SK-N-SH treated with all-trans-retinoic acid at 6 μM for 48 hours (cell line): Measurements from ENCODE around the gene YES1.

Experiments
- ATAC-seq: fragments of 200-7000 bp; cut with Tn5 transposase; 3 replicates; pipeline ENCODE4 v1.9.1; 2020; ENCODE audit warnings: mild to moderate bottlenecking, moderate library complexity
- ARNTL ChIP-seq: fragments of 450-650 bp; formaldehyde crosslinking; IDR thresholded peaks from 2 replicates; pipeline ENCODE4 v1.5.0; 2020; ENCODE audit warnings: low read depth, mild to moderate bottlenecking, moderate library complexity, borderline replicate concordance
- BACH2 ChIP-seq: fragments of 250-450 bp; sonication (Bioruptor Pico); IDR thresholded peaks from 2 replicates; pipeline ENCODE4 v1.9.0; 2021; ENCODE audit warnings: mild to moderate bottlenecking, borderline replicate concordance
- CSRNP3 ChIP-seq: fragments of 250-450 bp; sonication (Bioruptor Pico); IDR thresholded peaks from 2 replicates; pipeline ENCODE4 v1.5.1; 2021; ENCODE audit warnings: mild to moderate bottlenecking, moderate library complexity
- ESRRG ChIP-seq: fragments of 250-450 bp; sonication (Bioruptor Pico); IDR thresholded peaks from 2 replicates; pipeline ENCODE4 v1.6.1; 2021; ENCODE audit warnings: mild to moderate bottlenecking
- GLIS3 ChIP-seq: fragments of 250-450 bp; sonication (Bioruptor Pico); IDR thresholded peaks from 2 replicates; pipeline ENCODE4 v1.5.0; 2020; ENCODE audit warnings: mild to moderate bottlenecking, moderate library complexity
- ISL1 ChIP-seq: fragments of 250-450 bp; sonication (Bioruptor Pico); IDR thresholded peaks from 2 replicates; pipeline ENCODE4 v2.1.2; 2022; ENCODE audit warnings: mild to moderate bottlenecking, moderate library complexity
- OSR1 ChIP-seq: fragments of 250-450 bp; sonication (Bioruptor Pico); IDR thresholded peaks from 2 replicates; pipeline ENCODE4 v1.8.0; 2022; ENCODE audit warnings: moderate library complexity, mild to moderate bottlenecking, inconsistent platforms
- PATZ1 ChIP-seq: fragments of 250-450 bp; sonication (Bioruptor Pico); IDR thresholded peaks from 2 replicates; pipeline ENCODE4 v1.8.0; 2020; ENCODE audit warnings: mild to moderate bottlenecking, moderate library complexity, borderline replicate concordance
- POU6F1 ChIP-seq: fragments of 250-450 bp; sonication (Bioruptor Pico); IDR thresholded peaks from 2 replicates; pipeline ENCODE4 v1.8.0; 2021; ENCODE audit warnings: low read depth, mild to moderate bottlenecking, moderate library complexity, borderline replicate concordance
- PPARA ChIP-seq: fragments of 250-450 bp; sonication (Bioruptor Pico); IDR thresholded peaks from 2 replicates; pipeline ENCODE4 v1.5.0; 2020; ENCODE audit warnings: mild to moderate bottlenecking, borderline replicate concordance
- RARB ChIP-seq: fragments of 250-450 bp; sonication (Bioruptor Pico); IDR thresholded peaks from 2 replicates; pipeline ENCODE4 v1.8.0; 2021; ENCODE audit warnings: mild to moderate bottlenecking, moderate library complexity
- SNAI2 ChIP-seq: fragments of 250-450 bp; sonication (Bioruptor Pico); IDR thresholded peaks from 2 replicates; pipeline ENCODE4 v1.5.0; 2020; ENCODE audit warnings: mild to moderate bottlenecking, moderate library complexity
- TCF4 ChIP-seq: fragments of 250-450 bp; sonication (Bioruptor Pico); IDR thresholded peaks from 2 replicates; pipeline ENCODE4 v1.8.0; 2021; ENCODE audit warnings: mild to moderate bottlenecking, moderate library complexity, borderline replicate concordance
- TOX ChIP-seq: fragments of 250-450 bp; sonication (Bioruptor Pico); IDR thresholded peaks from 2 replicates; pipeline ENCODE4 v1.8.0; 2021; ENCODE audit warnings: mild to moderate bottlenecking, moderate library complexity, borderline replicate concordance
- TSHZ2 ChIP-seq: fragments of 250-450 bp; sonication (Bioruptor Pico); IDR thresholded peaks from 2 replicates; pipeline ENCODE4 v1.5.0; 2020; ENCODE audit warnings: mild to moderate bottlenecking, moderate library complexity
- ZC3H10 ChIP-seq: fragments of 250-450 bp; sonication (Bioruptor Pico); IDR thresholded peaks from 2 replicates; pipeline ENCODE4 v1.5.1; 2021; ENCODE audit warnings: mild to moderate bottlenecking, moderate library complexity
- ZFP3 ChIP-seq: fragments of 250-450 bp; sonication (Bioruptor Pico); IDR thresholded peaks from 2 replicates; pipeline ENCODE4 v1.5.0; 2020; ENCODE audit warnings: mild to moderate bottlenecking, moderate library complexity
- ZFP30 ChIP-seq: fragments of 450-650 bp; formaldehyde crosslinking; IDR thresholded peaks from 2 replicates; pipeline ENCODE4 v1.5.0; 2022; ENCODE audit warnings: mild to moderate bottlenecking, moderate library complexity
- ZNF565 ChIP-seq: fragments of 450-650 bp; formaldehyde crosslinking; conservative IDR thresholded peaks from 2 replicates; pipeline ENCODE4 v1.5.0; 2020; ENCODE audit warnings: low read depth, mild to moderate bottlenecking, moderate library complexity
- ZNF70 ChIP-seq: fragments of 450-650 bp; formaldehyde crosslinking; IDR thresholded peaks from 2 replicates; pipeline ENCODE4 v1.5.0; 2020; ENCODE audit warnings: mild to moderate bottlenecking, moderate library complexity
- ZNF8 ChIP-seq: fragments of 450-650 bp; formaldehyde crosslinking; IDR thresholded peaks from 2 replicates; pipeline ENCODE4 v1.5.0; 2020; ENCODE audit warnings: mild to moderate bottlenecking, moderate library complexity

YES1 gene

GRCh38 chr18:833197-833596 is 21.2 kb upstream of the YES1 start:
- no peak for ATAC-seq
- no peak for TF ChIP-seq ZNF8 (CRISPR knock-in tag)
- TF ChIP-seq ZNF565 (CRISPR knock-in tag): no peak
- no peak for TF ChIP-seq ZNF70 (CRISPR knock-in tag)

GRCh38 chr18:832085-832681 is 20.1 kb upstream of the YES1 start:
- TF ChIP-seq CSRNP3 (CRISPR knock-in tag) (no peak), ESRRG (CRISPR knock-in tag) (no peak), GLIS3 (CRISPR knock-in tag) (no peak), ZNF70 (CRISPR knock-in tag) (no peak), PPARA (CRISPR knock-in tag) (no peak), PATZ1 (no peak), TOX (no peak), SNAI2 (CRISPR knock-in tag) (no peak)
- TF ChIP-seq, all 23 proteins: peak for 0
- ATAC-seq: peak; percentile 60; the same call in 1 of the 3 replicates

GRCh38 chr18:830315-830901 is 18.4 kb upstream of the YES1 start:
- peak; percentile 16; the same call in 1 of the 3 replicates for ATAC-seq
- no peak for TF ChIP-seq RARB (CRISPR knock-in tag)
- no peak for TF ChIP-seq ZC3H10 (CRISPR knock-in tag)
- no peak for TF ChIP-seq PPARA (CRISPR knock-in tag)
- no peak for TF ChIP-seq ZNF8 (CRISPR knock-in tag)
- no peak for TF ChIP-seq ARNTL (CRISPR knock-in tag)
- TF ChIP-seq PATZ1: no peak
- no peak for TF ChIP-seq ZFP30
- no peak for TF ChIP-seq SNAI2 (CRISPR knock-in tag)
- TF ChIP-seq ISL1 (CRISPR knock-in tag): no peak
- no peak for TF ChIP-seq TOX
- no peak for TF ChIP-seq OSR1
- no peak for TF ChIP-seq ESRRG (CRISPR knock-in tag)
- no peak for TF ChIP-seq POU6F1
- no peak for TF ChIP-seq ZNF70 (CRISPR knock-in tag)

GRCh38 chr18:829432-829831 is 17.4 kb upstream of the YES1 start:
- TF ChIP-seq TCF4: no peak
- no peak for TF ChIP-seq BACH2
- TF ChIP-seq ARNTL (CRISPR knock-in tag): no peak
- no peak for TF ChIP-seq ZFP30
- no peak for TF ChIP-seq ZFP3
- TF ChIP-seq TSHZ2 (CRISPR knock-in tag): no peak
- no peak for TF ChIP-seq ISL1 (CRISPR knock-in tag)
- no peak for TF ChIP-seq RARB (CRISPR knock-in tag)
- no peak for TF ChIP-seq OSR1
- no peak for TF ChIP-seq ZNF565 (CRISPR knock-in tag)
- no peak for TF ChIP-seq POU6F1
- no peak for TF ChIP-seq TOX
- no peak for TF ChIP-seq CSRNP3 (CRISPR knock-in tag)
- no peak for TF ChIP-seq ESRRG (CRISPR knock-in tag)
- TF ChIP-seq SNAI2 (CRISPR knock-in tag): no peak
- TF ChIP-seq ZC3H10 (CRISPR knock-in tag): no peak
- no peak for ATAC-seq
